Effector memory CD4-positive, alpha-beta T cell (primary cell): Measurements from ENCODE around the gene CD7.
A peak's percentile ranks its signal among the peaks of the same experiment; 100 is the strongest.

Experiments
- DNase-seq, 3 donors: peaks; one replicate each; pipeline ENCODE4 v3.0.0-alpha.2; 2020
- H3K27ac ChIP-seq: 2 replicates; pipeline ENCODE4 v1.7.0; 2013; ENCODE audit warnings: mild to moderate bottlenecking, low read length, moderate library complexity; ENCODE audit not compliant: insufficient read depth, poor library complexity, severe bottlenecking
- H3K27me3 ChIP-seq: replicated peaks from 2 replicates; pipeline ENCODE4 v1.7.0; 2013; ENCODE audit warnings: mild to moderate bottlenecking, low read length; ENCODE audit not compliant: insufficient read depth, control insufficient read depth, poor library complexity, severe bottlenecking
- H3K36me3 ChIP-seq: 2 replicates; pipeline ENCODE4 v1.7.0; 2013; ENCODE audit warnings: mild to moderate bottlenecking, low read length, moderate library complexity; ENCODE audit not compliant: control insufficient read depth, insufficient read depth
- H3K4me1 ChIP-seq: 2 replicates; pipeline ENCODE4 v1.7.0; 2013; ENCODE audit warnings: low read length, mild to moderate bottlenecking; ENCODE audit not compliant: control insufficient read depth, insufficient read depth, poor library complexity, severe bottlenecking
- H3K4me3 ChIP-seq: 2 replicates; pipeline ENCODE4 v1.7.0; 2013; ENCODE audit warnings: low read length, low read depth, mild to moderate bottlenecking; ENCODE audit not compliant: insufficient read depth, poor library complexity, severe bottlenecking
- H3K9me3 ChIP-seq: 2 replicates; pipeline ENCODE4 v1.7.0; 2013; ENCODE audit warnings: mild to moderate bottlenecking, low read length, moderate library complexity; ENCODE audit not compliant: control insufficient read depth

CD7 gene

DNA sequence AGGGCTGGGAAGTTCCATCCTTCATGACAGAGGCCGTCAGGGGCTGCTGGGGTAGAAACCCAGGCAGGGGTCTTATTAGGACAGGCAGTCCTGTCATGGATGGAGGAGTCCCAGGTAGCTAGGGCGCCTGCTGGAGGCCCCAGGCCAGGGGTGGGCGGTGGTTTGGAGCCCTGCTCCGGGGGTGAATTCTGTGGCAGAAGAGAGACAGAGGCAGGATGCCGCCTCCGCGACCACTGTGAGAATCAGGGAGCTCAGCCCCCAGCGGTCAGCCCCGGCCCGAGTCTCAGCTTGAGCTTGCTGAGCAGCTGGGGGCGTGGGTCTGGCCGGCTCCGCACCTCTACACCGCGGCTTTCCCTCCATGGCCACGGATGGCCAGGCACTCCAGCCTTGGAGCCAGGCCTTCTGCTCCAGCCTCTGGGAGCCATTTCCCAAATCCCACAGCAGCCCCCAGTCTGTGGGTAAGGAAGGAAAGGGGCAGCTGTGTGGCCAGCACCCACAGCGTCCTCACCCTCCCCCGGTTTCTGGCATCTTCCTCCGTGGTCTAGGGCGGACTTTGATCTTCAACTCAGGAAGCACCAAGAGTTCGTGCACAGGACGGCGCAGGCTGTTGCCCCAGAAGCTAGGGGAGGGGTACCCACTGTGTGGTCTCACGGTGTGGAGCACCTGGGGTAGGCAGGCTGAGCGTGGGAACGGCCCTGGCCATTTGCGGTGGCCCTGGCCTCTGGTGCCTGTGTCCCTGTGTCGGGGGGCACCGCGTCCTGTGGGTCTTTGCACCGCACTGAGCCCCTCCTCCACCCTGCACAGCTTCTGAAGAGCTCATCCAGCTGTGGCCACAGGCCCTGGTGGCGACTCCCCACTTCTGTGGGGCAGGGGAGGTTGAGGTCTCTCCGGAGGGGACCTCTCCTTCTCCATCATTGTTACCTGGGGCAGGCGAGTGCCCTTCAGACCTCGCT lies 14.1 kb downstream of the CD7 start:
- peaks cover 71% of the 10 kb centered on the region for H3K4me1 ChIP-seq
- no peaks in the 10 kb centered on the region for H3K9me3 ChIP-seq
- peak overlapping the region; percentile 65 for H3K27ac ChIP-seq
- peak overlapping the region; percentile 50 for H3K4me3 ChIP-seq
- H3K27me3 ChIP-seq = no peaks in the 10 kb centered on the region
- H3K36me3 ChIP-seq = no peaks in the 10 kb centered on the region
- no peak for DNase-seq

DNA sequence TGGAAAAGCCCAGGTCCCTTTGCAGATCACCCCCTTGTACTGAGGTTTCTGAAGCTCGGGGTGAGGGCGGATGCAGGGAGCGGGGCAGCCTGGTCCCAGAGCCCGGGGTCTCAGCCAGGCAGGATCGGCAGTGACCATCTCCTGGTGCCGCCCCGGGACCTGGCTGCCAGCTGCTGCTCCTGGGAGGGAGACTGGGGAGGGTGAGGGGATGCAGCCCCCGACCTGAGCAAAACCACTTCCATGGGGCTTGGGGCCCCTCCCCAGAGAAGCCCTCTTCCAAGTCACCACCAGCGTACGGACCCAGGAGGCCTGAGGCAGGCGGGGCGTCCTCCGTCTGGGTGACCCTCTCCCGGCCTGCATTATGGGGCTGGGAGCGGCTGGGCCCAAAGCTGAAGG lies 14.8 kb downstream of the CD7 start:
- peak overlapping the region; percentile 50 for H3K4me3 ChIP-seq
- DNase-seq = no peak
- peak overlapping the region; percentile 65 for H3K27ac ChIP-seq
- H3K4me1 ChIP-seq = peaks cover 75% of the 10 kb centered on the region
- H3K27me3 ChIP-seq = no peaks in the 10 kb centered on the region
- H3K9me3 ChIP-seq = no peaks in the 10 kb centered on the region
- H3K36me3 ChIP-seq = no peaks in the 10 kb centered on the region

DNA sequence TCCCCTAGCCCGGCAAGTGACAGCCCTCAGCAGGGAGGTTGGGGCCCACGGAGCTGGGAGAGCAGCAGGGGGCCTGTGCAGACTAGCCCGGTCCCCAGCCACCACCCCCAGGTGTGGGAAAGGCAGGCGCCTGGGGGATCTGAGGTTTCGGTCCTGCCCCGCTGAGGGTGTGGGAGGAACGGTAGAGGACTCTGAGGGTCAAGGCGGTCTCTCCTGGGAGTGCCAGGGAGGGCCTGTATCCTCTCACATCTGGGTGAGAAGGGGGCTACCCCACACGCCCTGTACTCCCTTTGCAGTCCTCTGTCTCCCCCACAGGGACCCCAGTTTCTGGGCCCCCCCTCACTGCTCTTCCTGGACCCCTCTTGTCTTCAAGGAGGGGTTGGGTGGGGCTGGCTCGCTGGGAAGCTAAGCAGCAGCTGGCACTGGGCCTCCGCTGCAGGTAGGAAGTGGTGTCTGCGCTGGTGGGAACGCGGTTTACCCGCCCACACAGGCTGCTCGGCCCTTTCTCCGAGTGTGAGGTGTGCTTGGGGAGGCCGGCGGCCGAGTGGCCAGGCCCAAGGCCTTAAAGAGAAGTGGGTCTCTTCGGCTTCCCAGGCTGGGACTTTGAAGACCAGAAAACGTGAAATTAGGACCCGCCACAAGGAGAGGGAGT lies 15.4 kb downstream of the CD7 start:
- Histone ChIP-seq H3K27ac (peak overlapping the region; percentile 65), H3K36me3 (no peaks in the 10 kb centered on the region), H3K4me3 (peak overlapping the region; percentile 50), H3K4me1 (peaks cover 78% of the 10 kb centered on the region), H3K27me3 (no peaks in the 10 kb centered on the region), H3K9me3 (no peaks in the 10 kb centered on the region)
- peak in 1 of 3 donors; percentile 30 for DNase-seq

DNA sequence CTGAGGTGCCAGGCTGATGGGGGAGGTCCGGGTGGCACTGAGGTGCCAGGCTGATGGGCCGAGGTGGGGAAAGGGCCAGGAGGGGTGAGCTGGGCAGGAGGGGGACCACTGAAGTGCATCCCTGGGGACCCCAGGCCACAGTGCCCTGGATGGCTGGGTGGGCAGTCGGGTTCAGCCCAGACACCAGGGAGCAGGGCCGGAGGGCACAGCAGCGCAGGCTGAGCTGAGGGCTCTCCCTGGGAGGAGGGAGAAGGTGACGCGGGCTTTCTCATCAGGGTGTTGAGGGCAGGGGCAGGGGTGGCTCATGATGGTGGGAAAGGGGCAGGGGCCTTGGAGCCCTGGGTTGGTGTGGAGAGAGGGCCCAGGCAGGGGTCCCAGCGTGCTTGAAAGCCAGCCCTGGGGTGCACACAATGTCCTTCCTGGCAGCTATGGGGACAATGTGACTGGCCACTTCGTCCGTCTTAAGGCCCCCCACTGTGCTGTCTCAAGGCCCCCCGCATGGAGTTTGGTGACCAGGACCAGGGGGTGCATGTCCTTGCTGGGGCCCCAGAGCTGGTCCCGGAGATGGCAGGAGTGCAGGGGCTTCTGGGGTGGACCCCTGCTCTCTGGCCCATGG lies 16.0 kb downstream of the CD7 start:
- Histone ChIP-seq H3K36me3 (no peaks in the 10 kb centered on the region), H3K27ac (peak overlapping the region; percentile 65), H3K4me1 (peaks cover 85% of the 10 kb centered on the region), H3K27me3 (no peaks in the 10 kb centered on the region), H3K9me3 (no peaks in the 10 kb centered on the region), H3K4me3 (peak overlapping the region; percentile 50)
- no peak for DNase-seq

DNA sequence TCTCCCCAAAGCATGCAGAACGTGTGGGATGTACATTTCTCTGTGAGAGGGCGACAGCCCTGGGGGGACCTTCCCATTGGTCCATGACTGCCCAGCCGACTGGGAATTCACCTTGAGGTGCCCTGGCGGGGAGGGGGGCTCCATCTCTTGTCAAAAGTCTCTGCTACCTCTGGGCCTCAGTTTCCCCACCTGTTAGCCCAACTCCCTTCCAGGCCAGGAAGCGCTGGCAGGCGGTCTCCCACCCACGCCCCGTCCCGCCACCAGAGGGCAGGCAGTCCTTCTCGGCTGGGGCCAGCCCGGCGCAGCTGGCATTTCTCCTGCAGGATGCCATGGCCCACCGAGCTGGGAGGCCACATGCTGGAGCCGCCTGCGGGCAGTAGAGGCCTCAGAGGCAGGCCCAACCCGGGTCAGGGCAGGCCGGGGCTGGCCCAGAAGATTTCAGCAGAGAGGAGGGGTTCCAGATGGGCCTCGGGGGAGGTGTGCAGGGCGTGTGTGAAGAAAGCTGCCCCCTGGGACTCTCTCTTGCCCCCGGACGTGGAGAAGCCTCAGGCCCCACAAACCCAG lies 16.6 kb downstream of the CD7 start:
- Histone ChIP-seq H3K27ac (peak overlapping the region; percentile 31), H3K4me1 (peaks cover 87% of the 10 kb centered on the region), H3K36me3 (no peaks in the 10 kb centered on the region), H3K27me3 (no peaks in the 10 kb centered on the region), H3K4me3 (no peak overlapping the region), H3K9me3 (no peaks in the 10 kb centered on the region)
- peak in 2 of 3 donors; percentile 36 to 48 for DNase-seq

DNA sequence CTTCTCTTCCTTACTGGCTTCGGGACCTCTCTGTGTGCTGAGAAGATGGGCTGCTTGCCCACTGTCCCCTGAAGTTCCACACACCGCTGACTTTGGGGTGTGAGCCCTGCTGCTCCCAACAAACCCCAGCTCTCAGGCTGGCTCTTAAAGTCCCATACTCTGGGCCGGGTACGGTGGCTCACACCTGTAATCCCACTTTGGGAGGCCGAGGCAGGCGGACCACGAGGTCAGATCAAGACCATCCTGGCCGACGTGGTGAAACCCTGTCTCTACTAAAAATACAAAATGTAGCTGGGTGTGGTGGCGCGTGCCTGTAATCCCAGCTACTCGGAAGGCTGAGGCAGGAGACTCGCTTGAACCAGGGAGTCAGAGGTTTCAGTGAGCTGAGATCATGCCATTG lies 17.2 kb downstream of the CD7 start:
- no peaks in the 10 kb centered on the region for H3K9me3 ChIP-seq
- H3K36me3 ChIP-seq = no peaks in the 10 kb centered on the region
- H3K4me1 ChIP-seq = peaks cover 82% of the 10 kb centered on the region
- peak overlapping the region; percentile 31 for H3K27ac ChIP-seq
- H3K4me3 ChIP-seq = no peak overlapping the region
- DNase-seq = no peak
- no peaks in the 10 kb centered on the region for H3K27me3 ChIP-seq

DNA sequence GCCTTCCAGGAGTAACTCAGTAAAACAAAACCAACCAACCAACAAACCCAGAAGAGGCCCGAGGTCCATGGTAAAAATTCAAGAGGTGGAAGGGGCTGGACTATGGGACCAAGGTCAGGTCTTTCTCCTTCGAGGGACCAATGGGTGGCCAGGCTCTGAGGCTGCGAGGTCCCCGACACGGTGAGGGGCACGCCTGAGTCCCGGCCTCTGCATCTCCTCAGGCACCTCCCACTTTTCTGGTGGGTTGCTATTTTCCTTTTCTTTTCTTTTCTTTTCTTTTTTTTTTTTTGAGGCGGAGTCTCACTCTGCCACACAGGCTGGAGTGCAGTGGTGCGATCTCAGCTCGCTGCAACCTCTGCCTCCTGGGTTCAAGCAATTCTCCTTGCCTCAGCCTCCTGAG lies 18.0 kb downstream of the CD7 start:
- Histone ChIP-seq H3K27ac (peak overlapping the region; percentile 99), H3K4me1 (peaks cover 78% of the 10 kb centered on the region), H3K4me3 (no peak overlapping the region), H3K36me3 (no peaks in the 10 kb centered on the region), H3K27me3 (no peaks in the 10 kb centered on the region), H3K9me3 (no peaks in the 10 kb centered on the region)
- no peak for DNase-seq

DNA sequence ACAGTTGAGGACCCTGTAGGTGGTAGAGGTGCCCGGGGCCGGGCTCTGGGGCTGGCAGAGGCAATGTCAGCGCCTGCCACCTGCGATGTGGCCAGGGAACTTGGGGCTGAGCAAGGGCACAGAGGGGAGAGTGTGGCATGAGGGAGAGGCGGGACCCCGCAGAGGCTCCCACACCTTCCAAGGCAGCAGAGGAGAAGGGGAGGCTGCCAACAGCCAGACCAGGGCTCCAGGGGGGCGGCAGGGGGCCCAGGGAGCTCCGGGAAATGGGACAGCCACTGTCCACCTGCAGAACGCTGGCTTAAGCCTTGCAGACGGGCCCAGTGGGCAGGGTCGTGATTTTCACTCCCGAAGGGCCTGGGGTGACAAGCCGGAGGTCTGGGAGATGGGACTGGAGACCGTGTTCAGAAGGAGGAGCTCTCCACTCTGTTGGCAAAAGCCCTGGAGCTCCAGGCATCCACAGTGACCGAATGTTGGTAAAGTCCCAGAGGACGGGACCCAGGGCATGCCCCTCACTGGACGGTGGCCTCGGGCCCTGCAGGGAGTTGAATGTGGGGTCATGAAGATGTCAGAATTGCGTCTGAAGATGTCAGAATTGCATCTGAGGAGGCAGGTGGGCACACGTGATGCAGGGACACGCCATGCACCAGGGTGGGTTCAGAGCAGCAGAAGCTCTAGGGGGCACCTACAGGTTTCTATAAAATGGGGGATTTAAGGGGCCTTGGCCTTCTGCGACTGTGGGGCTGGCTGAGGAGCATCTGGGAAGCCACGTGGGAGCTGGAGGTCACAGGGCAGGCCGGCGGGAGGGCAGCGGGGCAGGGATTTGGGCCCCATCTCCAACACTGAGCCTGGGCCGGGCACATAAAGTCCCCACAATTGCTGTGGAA lies 18.6 kb downstream of the CD7 start:
- no peak for DNase-seq
- Histone ChIP-seq H3K27me3 (no peaks in the 10 kb centered on the region), H3K4me1 (peaks cover 71% of the 10 kb centered on the region), H3K4me3 (peak overlapping the region; percentile 54), H3K9me3 (no peaks in the 10 kb centered on the region), H3K36me3 (no peaks in the 10 kb centered on the region), H3K27ac (peak overlapping the region; percentile 99)
